Superior temporal gyrus (tissue), 1 donor: ENCODE results near the gene XPNPEP3.
"Not testable (repeated sequence)": the region's sequence is repeated elsewhere in the genome, so short reads cannot be mapped to it uniquely, and the experiment has no call there.

Source experiments
- DNase-seq: peaks from one replicate; pipeline ENCODE4 v3.0.0-alpha.2; 2016; ENCODE audit errors: extremely low spot score

XPNPEP3 gene

GRCh38 chr22:40857309-40857855 is 434 bp downstream of the XPNPEP3 start:
- no peak for DNase-seq

GRCh38 chr22:40862013-40862412 is 5.1 kb downstream of the XPNPEP3 start, which contains the start of gene DNAJB7:
Gene DNAJB7 (minus strand): TSS chr22:40862113. CDS start chr22:40861994, 119 bp downstream.
- DNase-seq: no peak

GRCh38 chr22:40862537-40862936 is 5.6 kb downstream of the XPNPEP3 start:
- DNase-seq: no peak

- no peak for DNase-seq
These were observed 10.2 kb downstream of the XPNPEP3 start for GRCh38 chr22:40867109-40867508.

- DNase-seq: not testable (repeated sequence)
These were observed 11.4 kb downstream of the XPNPEP3 start for GRCh38 chr22:40868379-40868778.

- DNase-seq: no peak
These were observed 17.1 kb downstream of the XPNPEP3 start for GRCh38 chr22:40874016-40874415.

GRCh38 chr22:40875111-40875510 is 18.2 kb downstream of the XPNPEP3 start:
- DNase-seq: no peak

- DNase-seq: no peak
These were observed 20.0 kb downstream of the XPNPEP3 start for GRCh38 chr22:40876907-40877306.

GRCh38 chr22:40877488-40877887 is 20.5 kb downstream of the XPNPEP3 start:
- no peak for DNase-seq

- no peak for DNase-seq
These were observed 22.0 kb downstream of the XPNPEP3 start for GRCh38 chr22:40878922-40879321.

- no peak for DNase-seq
These were observed 32.2 kb downstream of the XPNPEP3 start for GRCh38 chr22:40889116-40889515.

- DNase-seq: no peak
These were observed 33.9 kb downstream of the XPNPEP3 start for GRCh38 chr22:40890881-40891280.

GRCh38 chr22:40894417-40894816 is 37.5 kb downstream of the XPNPEP3 start:
- no peak for DNase-seq

- peak; percentile 85 for DNase-seq
These were observed 42.0 kb downstream of the XPNPEP3 start for GRCh38 chr22:40898850-40899357.

- no peak for DNase-seq
These were observed 47.2 kb downstream of the XPNPEP3 start for GRCh38 chr22:40904101-40904500.

GRCh38 chr22:40908895-40909294 is 51.9 kb downstream of the XPNPEP3 start:
- no peak for DNase-seq

GRCh38 chr22:40911772-40912171 is 54.8 kb downstream of the XPNPEP3 start:
- DNase-seq: no peak

GRCh38 chr22:40912987-40913386 is 56.0 kb downstream of the XPNPEP3 start:
- not testable (repeated sequence) for DNase-seq

GRCh38 chr22:40919446-40919845 is 62.5 kb downstream of the XPNPEP3 start:
- DNase-seq: no peak

- no peak for DNase-seq
These were observed 63.6 kb downstream of the XPNPEP3 start for GRCh38 chr22:40920526-40920925.

- DNase-seq: peak; percentile 90
These were observed 65.7 kb downstream of the XPNPEP3 start for GRCh38 chr22:40922484-40923303.

GRCh38 chr22:40928657-40929056 is 71.7 kb downstream of the XPNPEP3 start:
- DNase-seq: no peak

GRCh38 chr22:40932396-40932795 is 75.4 kb downstream of the XPNPEP3 start:
- no peak for DNase-seq
